ENCODE results near the gene GBA2. TPM values are rescaled to one million over a fixed set of nuclear protein-coding genes. Genes with fewer than 3 reads are reported as not detected.

GBA2 gene
- 107 and 117 TPM in 2 replicates for total RNA-seq

DNA sequence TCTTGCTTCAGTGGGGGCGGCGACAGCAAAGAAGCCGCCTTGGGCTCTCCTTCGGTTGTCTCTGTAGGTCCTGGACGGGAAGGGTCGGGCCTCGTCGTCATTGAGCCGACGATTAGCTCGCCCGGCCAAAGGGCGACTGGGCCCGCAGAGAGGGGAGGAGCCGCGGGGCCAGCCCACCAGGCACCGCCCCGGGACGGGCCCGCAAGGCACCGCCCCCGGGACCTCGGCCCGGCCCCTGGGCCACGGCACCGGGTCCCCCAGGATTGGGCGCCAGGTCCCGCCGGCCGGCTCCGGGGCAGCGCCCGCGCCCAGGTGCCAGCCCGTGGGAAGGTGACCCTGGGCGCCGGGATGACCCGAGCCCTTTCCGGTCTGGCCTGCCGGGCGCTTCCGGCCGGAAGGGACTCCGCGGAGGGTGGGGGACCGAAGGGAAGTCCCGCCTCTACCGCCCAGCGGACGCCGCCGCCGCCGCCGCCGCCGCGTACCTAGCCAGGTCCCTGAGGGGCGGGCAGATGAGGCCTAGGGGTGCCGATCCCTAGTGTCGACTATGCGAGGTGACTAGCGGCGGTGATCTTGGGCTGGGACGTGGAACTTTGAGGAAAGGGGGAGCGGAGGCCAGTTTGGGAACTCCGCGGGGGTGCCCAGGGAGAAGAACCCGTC, at the start of gene GBA2, which contains the start of gene RGP1:
TSS of gene GBA2 (minus strand) at position 371 of the 657 bp plus-strand sequence. CDS start 524 bp downstream, outside the sequence.
TSS of gene RGP1 (plus strand) at position 430 of the 657 bp plus-strand sequence. CDS start 469 bp downstream, outside the sequence.

DNA sequence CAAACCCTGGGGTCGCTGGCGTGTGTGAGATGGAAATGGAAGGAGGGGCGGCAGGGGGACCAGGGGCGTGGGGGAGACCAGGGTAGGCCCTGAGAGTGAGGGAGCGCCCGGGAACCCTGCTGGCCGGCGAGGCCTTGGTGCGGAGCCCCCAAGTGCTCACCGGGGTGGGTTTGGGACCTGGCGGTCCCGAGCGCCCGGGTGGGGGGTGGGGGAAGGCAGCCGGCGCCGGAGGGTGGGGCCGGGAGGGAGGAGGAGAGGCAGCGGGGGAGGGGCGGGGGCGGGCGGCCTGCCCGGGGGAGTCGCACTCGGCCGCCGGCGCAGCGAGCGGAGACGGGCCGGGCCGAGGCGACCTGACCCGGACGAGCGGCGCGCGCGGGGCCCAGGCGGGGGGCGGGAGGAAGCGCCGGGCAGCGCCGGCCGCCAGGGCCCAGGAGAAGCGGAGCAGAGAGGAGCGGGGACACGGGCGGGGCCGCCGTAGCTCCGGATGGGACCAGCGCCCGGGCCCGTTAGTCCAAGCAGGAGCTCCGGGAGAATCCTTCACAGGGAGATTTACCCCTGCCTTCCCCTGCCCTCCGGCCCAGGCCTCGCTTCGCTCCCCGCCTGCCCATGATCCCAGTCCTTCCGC, 42.4 kb upstream of the GBA2 start, which contains the start of gene NPR2:
TSS of gene NPR2 (plus strand) at position 295 of the 625 bp plus-strand sequence. CDS start 818 bp downstream, outside the sequence.

DNA sequence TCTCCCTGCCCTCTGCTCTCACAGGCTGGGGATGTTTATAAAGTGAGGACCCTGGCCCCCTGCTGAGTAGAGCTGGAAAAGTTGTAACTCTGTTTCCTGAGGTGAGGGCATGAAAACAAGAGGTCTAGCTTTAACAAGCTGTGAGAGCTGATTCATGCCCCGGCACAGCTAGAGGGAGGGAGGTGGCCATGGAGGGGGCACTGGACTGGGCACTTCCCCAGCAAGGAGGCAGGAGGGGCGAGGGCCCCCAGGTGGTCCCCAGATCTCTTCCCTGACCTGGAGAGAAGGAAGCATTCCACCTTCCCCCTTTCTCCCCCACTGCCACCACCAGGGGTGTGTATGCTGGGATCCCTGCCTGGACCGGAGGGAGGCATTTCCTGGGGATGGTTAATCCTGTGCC, 5.2 kb upstream of the GBA2 start, which contains the start of gene MSMP:
TSS of gene MSMP (minus strand) at position 13 of the 400 bp plus-strand sequence. CDS start 147 bp downstream, outside the sequence.

DNA sequence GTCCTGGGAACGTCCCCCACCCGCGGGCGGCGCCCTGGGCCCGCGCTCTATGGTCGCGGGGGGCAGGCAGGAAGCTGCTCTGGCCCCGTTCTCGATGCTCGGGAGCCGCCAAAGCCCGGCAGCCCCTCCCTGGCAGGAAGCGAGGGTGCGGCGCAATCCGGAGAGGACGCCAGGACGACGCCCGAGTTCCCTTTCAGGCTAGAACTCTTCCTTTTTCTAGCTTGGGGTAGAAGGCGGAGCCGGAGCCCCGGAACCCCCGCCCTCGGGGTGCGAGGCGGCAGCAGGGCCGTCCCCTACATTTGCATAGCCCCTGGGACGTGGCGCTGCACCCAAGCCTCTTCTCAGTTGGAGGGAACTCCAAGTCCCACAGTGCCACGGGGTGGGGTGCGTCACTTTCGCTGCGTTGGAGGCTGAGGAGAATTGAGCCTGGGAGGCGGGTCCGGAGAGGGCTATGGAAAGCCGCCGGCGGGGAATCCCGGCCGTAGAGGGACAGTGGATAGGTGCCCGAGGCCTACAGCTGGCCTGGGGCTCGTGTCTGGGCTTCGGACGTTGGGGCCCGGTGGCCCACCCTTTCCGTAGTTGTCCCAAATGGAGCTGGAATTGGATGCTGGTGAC, 16.7 kb downstream of the GBA2 start, which contains the start of the genes CREB3 and TLN1:
TSS of gene CREB3 (plus strand) at position 482 of the 615 bp plus-strand sequence. CDS start at position 589, 107 bp downstream.
TSS of gene TLN1 (minus strand) at position 11 of the 615 bp plus-strand sequence. CDS start 6,501 bp downstream, outside the sequence.

DNA sequence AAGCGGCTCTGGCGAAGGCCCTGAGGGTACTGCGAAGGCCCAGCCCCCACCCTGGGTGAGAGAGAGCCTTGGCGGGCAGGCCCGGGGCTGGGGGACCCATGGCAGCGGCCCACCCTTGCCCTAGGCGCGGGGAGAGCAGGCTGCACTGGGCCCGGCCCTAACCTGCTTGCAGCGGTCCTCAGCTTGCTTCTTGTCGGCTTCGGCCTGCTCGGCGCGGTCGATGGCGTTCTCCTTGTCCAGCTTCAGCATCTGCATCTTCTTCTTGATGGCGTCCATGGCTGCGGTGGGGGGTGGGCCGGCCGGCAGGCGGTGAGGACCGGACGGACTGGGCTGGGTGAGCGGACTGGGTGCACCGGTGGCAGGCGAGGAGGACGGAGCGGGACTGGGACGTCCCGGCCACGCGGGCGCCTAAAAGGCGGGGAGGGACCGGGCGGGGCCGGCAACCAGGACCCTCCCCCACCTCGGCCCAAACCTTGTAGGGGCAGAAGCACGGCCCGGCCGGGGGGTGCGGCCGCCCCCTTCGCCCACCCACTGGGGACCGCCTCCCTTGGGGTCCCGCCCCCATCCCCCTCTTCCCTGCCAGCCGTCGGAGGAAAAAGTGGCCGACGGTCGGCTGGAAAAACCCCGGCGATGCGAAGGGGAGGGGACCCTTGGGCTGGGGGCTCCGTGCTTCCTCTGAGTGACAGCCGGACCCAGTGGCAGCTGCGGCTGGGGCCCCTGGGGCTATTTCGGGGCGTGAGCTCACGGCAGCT, 59.3 kb downstream of the GBA2 start, which contains the start of gene TPM2:
TSS of gene TPM2 (minus strand) at position 384 of the 752 bp plus-strand sequence. CDS start at position 276, 108 bp downstream.

Small RNA genes within 50 kb of the gene (small RNA-seq; reads per million reads assigned to genes)
- gene MIR6853: 0.63 reads per million

Other genes with a start within 250 kb of the GBA2 start
- 6.4 and 9.0 TPM in 2 replicates for gene TESK1, start 144.0 kb downstream of the GBA2 start, total RNA-seq
- gene CD72, start 130.8 kb downstream of the GBA2 start, total RNA-seq: not detected in 2 replicates
- gene SIT1, start 98.3 kb downstream of the GBA2 start, total RNA-seq: not detected in 2 replicates
- 17,175 and 23,866 TPM in 2 replicates for gene RMRP, start 91.2 kb downstream of the GBA2 start, total RNA-seq
- 6.7 and 7.0 TPM in 2 replicates for gene CCDC107, start 90.9 kb downstream of the GBA2 start, total RNA-seq
- gene ARHGEF39, start 84.0 kb downstream of the GBA2 start, total RNA-seq: 1.5 and 4.2 TPM in 2 replicates
- 0.14 TPM in 1 of 2 replicates, not detected in the other for gene CA9, start 75.3 kb downstream of the GBA2 start, total RNA-seq
- gene TPM2, start 59.3 kb downstream of the GBA2 start, total RNA-seq: 122 and 178 TPM in 2 replicates
- gene TLN1, start 17.0 kb downstream of the GBA2 start, total RNA-seq: 359 and 362 TPM in 2 replicates
- 40.8 and 60.0 TPM in 2 replicates for gene CREB3, start 16.6 kb downstream of the GBA2 start, total RNA-seq
- gene RGP1, start 59 bp upstream of the GBA2 start, total RNA-seq: 14.2 and 18.5 TPM in 2 replicates
- gene MSMP, start 5.0 kb upstream of the GBA2 start, total RNA-seq: 6.0 and 10.2 TPM in 2 replicates
- 13.7 and 17.1 TPM in 2 replicates for gene NPR2, start 42.4 kb upstream of the GBA2 start, total RNA-seq
- gene SPAG8, start 63.0 kb upstream of the GBA2 start, total RNA-seq: 0.13 and 0.22 TPM in 2 replicates
- 13.9 and 15.2 TPM in 2 replicates for gene HINT2, start 65.8 kb upstream of the GBA2 start, total RNA-seq
- gene FAM221B, start 79.5 kb upstream of the GBA2 start, total RNA-seq: not detected in 2 replicates
- gene TMEM8B, start 80.0 kb upstream of the GBA2 start, total RNA-seq: 0.53 and 0.65 TPM in 2 replicates
- gene OR13J1, start 121.2 kb upstream of the GBA2 start, total RNA-seq: not detected in 2 replicates
- 2.0 and 2.7 TPM in 2 replicates for gene HRCT1, start 157.0 kb upstream of the GBA2 start, total RNA-seq
- 10.6 and 17.7 TPM in 2 replicates for gene SPAAR, start 160.3 kb upstream of the GBA2 start, total RNA-seq
- not detected in 2 replicates for gene OR2S2, start 208.9 kb upstream of the GBA2 start, total RNA-seq